ENCODE results near the gene CLDN7. TPM values are rescaled to one million over a fixed set of nuclear protein-coding genes. Genes with fewer than 3 reads are reported as not detected.

Gene CLDN7
- total RNA-seq = 546 and 850 TPM in 2 replicates

- TF ChIP-seq CTCF (IDR thresholded peaks at IDR 0.05; ENCODE audit: insufficient read depth, low read length, severe bottlenecking) = peak; percentile 48
Measured at GRCh38 chr17:7262192-7262934, at the start of gene CLDN7. CLDN7 (minus strand) TSS chr17:7262478; CDS start chr17:7262043, 435 bp downstream.

GRCh38 chr17:7311110-7311705 lies 48.9 kb upstream of the CLDN7 start:
- Histone ChIP-seq H3K36me3 (ENCODE audit: control insufficient read depth, insufficient read depth, low read length) (peaks cover 21% of the 10 kb centered on the region), H3K27me3 (ENCODE audit: control insufficient read depth, insufficient read depth, low read length) (no peaks in the 10 kb centered on the region), H3K4me3 (ENCODE audit: low read depth, low read length) (no peak overlapping the region)
- no peak for TF ChIP-seq CTCF (IDR thresholded peaks at IDR 0.05; ENCODE audit: insufficient read depth, low read length, severe bottlenecking)
- no peak for DNase-seq (ENCODE audit: low read depth)
- FAIRE-seq = no peak

More at GRCh38 chr17:7262192-7262934, at the start of gene CLDN7:
- peak; percentile 27 for DNase-seq (ENCODE audit: low read depth)
- Histone ChIP-seq H3K36me3 (ENCODE audit: control insufficient read depth, insufficient read depth, low read length) (peaks cover 11% of the 10 kb centered on the region), H3K27me3 (ENCODE audit: control insufficient read depth, insufficient read depth, low read length) (no peaks in the 10 kb centered on the region), H3K4me3 (ENCODE audit: low read depth, low read length) (peak within 1 kb of the TSS; percentile 97)
- no peak for FAIRE-seq

- no peak for TF ChIP-seq CTCF (IDR thresholded peaks at IDR 0.05; ENCODE audit: insufficient read depth, low read length, severe bottlenecking)
- no peak for DNase-seq (ENCODE audit: low read depth)
- Histone ChIP-seq H3K4me3 (ENCODE audit: low read depth, low read length) (no peak overlapping the region), H3K27me3 (ENCODE audit: control insufficient read depth, insufficient read depth, low read length) (no peaks in the 10 kb centered on the region), H3K36me3 (ENCODE audit: control insufficient read depth, insufficient read depth, low read length) (peaks cover 20% of the 10 kb centered on the region)
- FAIRE-seq = no peak
Measured at GRCh38 chr17:7309628-7310027, 47.4 kb upstream of the CLDN7 start.

- H3K4me3 ChIP-seq (ENCODE audit: low read depth, low read length) = peak overlapping the region; percentile 82
- FAIRE-seq = peak; percentile 87
- DNase-seq (ENCODE audit: low read depth) = peak; percentile 78
- TF ChIP-seq CTCF (IDR thresholded peaks at IDR 0.05; ENCODE audit: insufficient read depth, low read length, severe bottlenecking) = no peak
- H3K36me3 ChIP-seq (ENCODE audit: control insufficient read depth, insufficient read depth, low read length) = peaks cover 20% of the 10 kb centered on the region
- H3K27me3 ChIP-seq (ENCODE audit: control insufficient read depth, insufficient read depth, low read length) = no peaks in the 10 kb centered on the region
Measured at GRCh38 chr17:7308625-7309433, 46.6 kb upstream of the CLDN7 start.

GRCh38 chr17:7307686-7308624 lies 45.7 kb upstream of the CLDN7 start:
- no peak for TF ChIP-seq CTCF (IDR thresholded peaks at IDR 0.05; ENCODE audit: insufficient read depth, low read length, severe bottlenecking)
- DNase-seq (ENCODE audit: low read depth) (no peak), FAIRE-seq (no peak)
- Histone ChIP-seq H3K27me3 (ENCODE audit: control insufficient read depth, insufficient read depth, low read length) (no peaks in the 10 kb centered on the region), H3K4me3 (ENCODE audit: low read depth, low read length) (peak overlapping the region; percentile 82), H3K36me3 (ENCODE audit: control insufficient read depth, insufficient read depth, low read length) (peaks cover 18% of the 10 kb centered on the region)
